MM.1S (cell line): ENCODE results near the gene MMP19.
"Not testable (repeated sequence)": the region's sequence is repeated elsewhere in the genome, so short reads cannot be mapped to it uniquely, and the experiment has no call there.

Experiments used
- DNase-seq: peaks from one replicate; pipeline ENCODE4 v3.0.0-alpha.2; 2015
- H2AFZ ChIP-seq: fragments of 300-600 bp; sonication (generic); 2 replicates; pipeline ENCODE4 v1.6.0; 2016; ENCODE audit warnings: antibody characterized with exemption, low read length
- H3F3A ChIP-seq: fragments of 300-600 bp; sonication (generic); 2 replicates; pipeline ENCODE4 v1.6.1; 2016; ENCODE audit warnings: mild to moderate bottlenecking, antibody characterized with exemption, low read length, moderate library complexity, mixed read lengths; ENCODE audit not compliant: insufficient read depth
- H3K27ac ChIP-seq: fragments of 300-600 bp; sonication (generic); 2 replicates; pipeline ENCODE4 v1.5.1; 2016; ENCODE audit warnings: mild to moderate bottlenecking, low read length
- H3K27me3 ChIP-seq: fragments of 300-600 bp; sonication (generic); replicated peaks from 2 replicates; pipeline ENCODE4 v1.6.0; 2016; ENCODE audit warnings: low read length; ENCODE audit not compliant: insufficient read depth
- H3K36me3 ChIP-seq: fragments of 300-600 bp; sonication (generic); replicated peaks from 2 replicates; pipeline ENCODE4 v1.6.1; 2016; ENCODE audit warnings: mild to moderate bottlenecking, low read length, mixed read lengths; ENCODE audit not compliant: insufficient read depth
- H3K4me1 ChIP-seq: fragments of 300-600 bp; sonication (generic); 2 replicates; pipeline ENCODE4 v1.6.1; 2016; ENCODE audit warnings: low read length, mixed read lengths
- H3K4me2 ChIP-seq: fragments of 300-600 bp; sonication (generic); 2 replicates; pipeline ENCODE4 v1.6.0; 2016; ENCODE audit warnings: low read depth, low read length
- H3K4me3 ChIP-seq: fragments of 300-600 bp; sonication (generic); 2 replicates; pipeline ENCODE4 v1.5.1; 2016; ENCODE audit warnings: low read length, mixed read lengths
- H3K79me2 ChIP-seq: fragments of 300-600 bp; sonication (generic); 2 replicates; pipeline ENCODE4 v1.6.1; 2016; ENCODE audit warnings: mixed run types, low read length, mixed read lengths
- H3K9ac ChIP-seq: fragments of 300-600 bp; sonication (generic); 2 replicates; pipeline ENCODE4 v1.6.1; 2016; ENCODE audit warnings: low read length, mixed read lengths
- H3K9me2 ChIP-seq: fragments of 300-600 bp; sonication (generic); replicated peaks from 2 replicates; pipeline ENCODE4 v1.6.1; 2016; ENCODE audit warnings: mild to moderate bottlenecking, low read length, mixed read lengths; ENCODE audit not compliant: insufficient read depth
- H3K9me3 ChIP-seq: fragments of 300-600 bp; sonication (generic); replicated peaks from 2 replicates; pipeline ENCODE4 v1.6.1; 2016; ENCODE audit warnings: mild to moderate bottlenecking, low read length, mixed read lengths; ENCODE audit not compliant: insufficient read depth
- H4K20me1 ChIP-seq: fragments of 300-600 bp; sonication (generic); 2 replicates; pipeline ENCODE4 v1.6.1; 2016; ENCODE audit warnings: mild to moderate bottlenecking, low read length, moderate library complexity, mixed read lengths; ENCODE audit not compliant: insufficient read depth
- EZH2 ChIP-seq: fragments of 300-600 bp; sonication (generic); optimal IDR thresholded peaks from 2 replicates; pipeline ENCODE3; 2017; ENCODE audit warnings: low read depth, mild to moderate bottlenecking, antibody characterized with exemption, low read length, mixed read lengths
- EZH2phosphoT487 ChIP-seq: fragments of 300-600 bp; sonication (generic); IDR thresholded peaks from 2 replicates; pipeline ENCODE4 v1.6.1; 2018; ENCODE audit warnings: antibody characterized with exemption, low read length
- TF ChIP-seq, protein P1 (sequence below): fragments of 300-600 bp; sonication (generic); IDR thresholded peaks from 2 replicates; pipeline ENCODE4 v1.5.1; 2016; ENCODE audit warnings: antibody characterized with exemption, low read length, mixed read lengths

Gene MMP19

DNA sequence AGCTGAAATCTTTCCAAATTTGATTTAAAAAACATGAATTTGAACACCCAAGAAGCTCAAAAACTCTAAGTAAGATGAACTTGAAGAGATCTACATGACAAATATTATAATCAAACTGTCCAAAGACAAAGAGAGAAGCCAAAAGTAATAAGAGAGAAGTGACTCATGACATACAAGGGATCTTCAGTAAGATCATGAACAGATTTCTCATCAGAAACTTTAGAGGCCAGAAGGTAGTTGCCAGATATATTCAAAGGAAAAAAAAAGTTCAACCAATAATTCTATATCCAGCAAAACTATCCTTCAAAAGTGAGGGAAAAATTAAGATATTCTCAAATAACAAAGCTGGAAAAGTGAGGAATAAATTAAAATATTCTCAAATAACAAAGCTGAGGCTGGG is 35.1 kb upstream of the MMP19 start:
- no peaks in the 10 kb centered on the region for H4K20me1 ChIP-seq
- H3K9me2 ChIP-seq = no peaks in the 10 kb centered on the region
- no peaks in the 10 kb centered on the region for H3K79me2 ChIP-seq
- H3K9ac ChIP-seq = no peak overlapping the region
- no peak overlapping the region for H3K4me3 ChIP-seq
- TF ChIP-seq EZH2 (no peak), EZH2phosphoT487 (no peak)
- TF ChIP-seq, protein P1, sequence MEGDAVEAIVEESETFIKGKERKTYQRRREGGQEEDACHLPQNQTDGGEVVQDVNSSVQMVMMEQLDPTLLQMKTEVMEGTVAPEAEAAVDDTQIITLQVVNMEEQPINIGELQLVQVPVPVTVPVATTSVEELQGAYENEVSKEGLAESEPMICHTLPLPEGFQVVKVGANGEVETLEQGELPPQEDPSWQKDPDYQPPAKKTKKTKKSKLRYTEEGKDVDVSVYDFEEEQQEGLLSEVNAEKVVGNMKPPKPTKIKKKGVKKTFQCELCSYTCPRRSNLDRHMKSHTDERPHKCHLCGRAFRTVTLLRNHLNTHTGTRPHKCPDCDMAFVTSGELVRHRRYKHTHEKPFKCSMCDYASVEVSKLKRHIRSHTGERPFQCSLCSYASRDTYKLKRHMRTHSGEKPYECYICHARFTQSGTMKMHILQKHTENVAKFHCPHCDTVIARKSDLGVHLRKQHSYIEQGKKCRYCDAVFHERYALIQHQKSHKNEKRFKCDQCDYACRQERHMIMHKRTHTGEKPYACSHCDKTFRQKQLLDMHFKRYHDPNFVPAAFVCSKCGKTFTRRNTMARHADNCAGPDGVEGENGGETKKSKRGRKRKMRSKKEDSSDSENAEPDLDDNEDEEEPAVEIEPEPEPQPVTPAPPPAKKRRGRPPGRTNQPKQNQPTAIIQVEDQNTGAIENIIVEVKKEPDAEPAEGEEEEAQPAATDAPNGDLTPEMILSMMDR = no peak
- DNase-seq = no peak
- H3K9me3 ChIP-seq = no peaks in the 10 kb centered on the region; the same call in 1 of the 2 replicates
- no peak overlapping the region for H3K4me2 ChIP-seq
- no peaks in the 10 kb centered on the region for H3K36me3 ChIP-seq
- H3K27ac ChIP-seq = no peak overlapping the region
- no peaks in the 10 kb centered on the region for H3K27me3 ChIP-seq
- no peaks in the 10 kb centered on the region for H3K4me1 ChIP-seq
- H3F3A ChIP-seq = no peaks in the 10 kb centered on the region
- H2AFZ ChIP-seq = no peak overlapping the region

DNA sequence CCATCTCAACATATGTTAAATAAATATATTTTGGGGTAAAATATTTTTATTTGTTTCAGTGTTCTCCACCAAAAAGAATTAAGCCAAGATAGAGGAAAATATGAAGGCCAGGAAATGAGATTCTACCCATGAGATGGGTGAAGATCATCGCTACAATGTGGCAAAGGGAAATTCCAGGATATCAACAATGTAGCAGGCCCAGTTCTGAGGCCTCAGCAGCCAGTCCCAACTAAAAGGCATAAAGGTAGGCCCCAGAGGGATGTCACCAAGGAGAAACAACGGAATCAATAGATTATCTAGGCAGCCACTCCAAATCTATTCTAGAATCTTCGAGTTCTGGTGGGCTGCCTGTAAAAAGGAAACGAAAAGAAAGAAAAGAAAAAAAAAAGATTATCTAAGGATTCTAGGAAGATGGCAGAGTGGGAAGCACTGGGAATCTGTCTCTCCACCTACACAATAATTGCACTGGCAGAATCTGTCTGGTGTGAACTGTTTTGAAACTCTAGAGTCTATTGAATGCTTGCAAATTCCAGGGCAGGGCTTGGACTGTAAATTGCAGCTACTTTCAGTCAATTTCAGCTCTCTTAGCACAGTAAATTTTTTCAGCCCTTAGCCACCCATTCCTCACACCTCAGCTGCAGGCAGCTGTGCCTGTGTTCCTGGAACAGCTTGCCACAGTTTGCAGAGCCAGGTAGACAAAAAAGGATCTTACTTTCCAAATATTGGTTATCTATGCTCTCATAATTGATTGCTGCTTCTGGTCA is 33.1 kb upstream of the MMP19 start:
- Histone ChIP-seq H4K20me1 (no peaks in the 10 kb centered on the region), H3K27me3 (no peaks in the 10 kb centered on the region), H3K9me3 (no peaks in the 10 kb centered on the region; the same call in 1 of the 2 replicates), H3K9me2 (no peaks in the 10 kb centered on the region), H3K9ac (no peak overlapping the region), H2AFZ (no peak overlapping the region), H3K79me2 (no peaks in the 10 kb centered on the region), H3K4me3 (no peak overlapping the region), H3K4me2 (no peak overlapping the region), H3F3A (no peaks in the 10 kb centered on the region), H3K36me3 (no peaks in the 10 kb centered on the region), H3K4me1 (no peaks in the 10 kb centered on the region), H3K27ac (no peak overlapping the region)
- TF ChIP-seq, protein P1 = no peak
- no peak for TF ChIP-seq EZH2
- no peak for TF ChIP-seq EZH2phosphoT487
- no peak for DNase-seq

DNA sequence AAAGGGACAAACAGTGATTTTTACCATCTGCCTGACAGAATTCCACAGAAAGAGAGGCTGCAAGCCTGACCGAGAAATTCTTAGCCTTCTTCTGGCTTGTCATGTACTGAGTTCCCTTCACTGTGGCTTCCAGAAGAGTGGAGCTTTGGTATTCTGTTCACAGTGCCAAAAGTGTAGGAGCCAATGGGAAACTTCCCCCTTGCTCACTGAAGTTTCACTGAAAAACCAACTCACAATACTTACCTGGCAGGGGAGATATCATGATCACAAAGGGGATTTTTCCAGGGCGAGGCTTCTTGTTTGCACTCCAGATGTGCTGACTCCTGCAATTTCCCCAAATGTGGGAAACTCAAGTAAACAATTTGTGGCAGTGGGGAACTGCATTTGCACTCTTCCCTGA is 31.7 kb upstream of the MMP19 start:
- TF ChIP-seq, protein P1 = no peak
- no peak for TF ChIP-seq EZH2
- TF ChIP-seq EZH2phosphoT487 = no peak
- no peaks in the 10 kb centered on the region for H3F3A ChIP-seq

DNA sequence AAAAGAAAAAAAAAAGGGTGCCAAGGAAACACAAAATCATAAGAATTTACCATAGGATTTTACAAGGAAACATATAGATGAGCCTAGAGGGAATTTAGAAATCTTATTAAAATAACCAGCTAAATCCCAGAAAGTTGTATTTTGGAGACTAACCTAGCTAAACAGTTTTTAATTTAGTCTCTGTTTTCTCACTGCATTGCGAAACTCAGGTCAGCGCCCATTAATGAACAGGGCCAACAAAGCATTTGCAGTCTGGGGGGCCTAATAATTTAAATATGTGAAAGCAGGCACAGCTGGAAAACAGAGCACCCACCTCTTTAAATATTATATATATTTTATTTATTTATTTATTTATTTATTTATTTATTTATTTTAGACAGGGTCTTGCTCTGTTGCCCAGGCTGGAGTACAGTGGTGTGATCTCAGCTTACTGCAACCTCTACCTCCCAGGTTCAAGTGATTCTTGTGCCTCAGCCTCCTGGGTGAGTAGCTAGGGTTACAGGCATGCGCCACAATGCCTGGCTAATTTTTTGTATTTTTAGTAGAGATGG is 23.8 kb upstream of the MMP19 start:
- not testable (repeated sequence) for H3K9ac ChIP-seq, H3K27ac ChIP-seq, H4K20me1 ChIP-seq, DNase-seq, H3K4me1 ChIP-seq, H2AFZ ChIP-seq, H3K36me3 ChIP-seq, H3F3A ChIP-seq, H3K27me3 ChIP-seq, H3K9me3 ChIP-seq, H3K4me3 ChIP-seq, H3K79me2 ChIP-seq, H3K4me2 ChIP-seq, H3K9me2 ChIP-seq

More for the DNA sequence above, 31.7 kb upstream of the MMP19 start:
- H3K27ac ChIP-seq = no peak overlapping the region
- DNase-seq = no peak
- H3K79me2 ChIP-seq = no peaks in the 10 kb centered on the region
- no peaks in the 10 kb centered on the region for H3K9me2 ChIP-seq
- no peak overlapping the region for H3K9ac ChIP-seq
- H3K4me3 ChIP-seq = no peak overlapping the region
- no peaks in the 10 kb centered on the region; the same call in 1 of the 2 replicates for H3K9me3 ChIP-seq
- H2AFZ ChIP-seq = no peak overlapping the region
- H3K36me3 ChIP-seq = no peaks in the 10 kb centered on the region
- H3K27me3 ChIP-seq = no peaks in the 10 kb centered on the region
- no peak overlapping the region for H3K4me2 ChIP-seq
- H3K4me1 ChIP-seq = no peaks in the 10 kb centered on the region
- no peaks in the 10 kb centered on the region for H4K20me1 ChIP-seq
